Measurements from ENCODE around the gene CYB5A.
"Not testable (repeated sequence)": the region's sequence is repeated elsewhere in the genome, so short reads cannot be mapped to it uniquely, and the experiment has no call there.

Gene CYB5A

GRCh38 chr18:74292982-74293381, 1.2 kb upstream of the CYB5A start:
- DNase-seq = not testable (repeated sequence)

- DNase-seq = no peak
Measured at GRCh38 chr18:74292541-74292858, 737 bp upstream of the CYB5A start.

DNA sequence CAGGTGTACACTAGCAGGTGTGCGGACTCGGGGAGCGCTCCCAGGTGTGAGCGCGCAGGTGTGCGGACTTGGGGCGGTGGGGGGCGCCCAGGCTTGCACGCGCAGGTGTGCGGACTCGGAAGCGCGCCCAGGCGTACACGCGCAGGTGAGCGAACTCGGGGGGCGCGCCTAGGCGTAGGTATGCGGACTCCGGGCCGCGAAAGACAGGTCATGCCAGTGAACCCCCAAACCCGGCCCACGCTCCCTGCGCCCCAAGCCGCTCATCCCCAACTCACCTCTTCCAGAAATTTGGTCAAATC, 342 bp downstream of the CYB5A start:
- no peak for DNase-seq

GRCh38 chr18:74290794-74291471, 830 bp downstream of the CYB5A start:
- no peak for DNase-seq

DNA sequence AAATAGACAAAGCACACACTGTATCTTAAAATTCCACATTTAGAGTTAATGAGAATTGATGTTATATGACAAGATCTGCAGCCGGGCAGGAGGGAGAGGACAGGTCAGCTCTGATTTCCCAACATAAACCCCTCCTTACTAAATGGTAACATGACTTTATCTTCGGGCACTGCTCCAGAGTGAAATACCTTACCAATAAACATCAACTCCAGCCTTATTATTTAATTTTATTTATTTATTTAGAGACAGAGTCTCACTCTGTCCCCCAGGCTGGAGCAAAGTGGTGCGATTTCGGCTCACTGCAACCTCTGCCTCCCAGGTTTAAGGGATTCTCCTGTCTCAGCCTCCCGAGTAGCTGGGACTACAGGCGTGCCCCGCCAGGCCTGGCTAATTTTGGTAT, 1.7 kb downstream of the CYB5A start:
- DNase-seq = no peak

- no peak for DNase-seq
Measured at GRCh38 chr18:74289137-74289536, 2.6 kb downstream of the CYB5A start.

DNA sequence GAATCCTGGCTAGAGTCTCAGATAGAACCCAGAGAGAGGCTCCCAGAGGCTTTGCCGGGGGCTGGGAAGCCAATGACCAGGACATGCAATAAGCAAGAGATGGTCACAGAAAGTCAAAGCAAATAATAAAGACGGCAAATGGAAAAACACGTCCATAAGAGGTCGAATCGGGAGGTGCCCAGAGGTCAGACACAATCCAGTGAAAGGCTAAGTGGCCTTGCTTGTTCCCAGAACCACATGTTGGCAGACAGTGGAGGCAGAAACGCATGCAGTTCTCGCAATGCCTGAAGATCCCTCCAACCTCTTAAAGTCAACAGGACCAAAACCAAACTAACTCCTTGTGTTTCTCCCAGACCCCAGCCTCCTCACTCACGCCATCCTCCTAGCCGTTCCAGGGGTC, 3.0 kb downstream of the CYB5A start:
- no peak for DNase-seq

- DNase-seq = no peak
Measured at GRCh38 chr18:74288041-74288440, 3.7 kb downstream of the CYB5A start.

- no peak for DNase-seq
Measured at GRCh38 chr18:74286856-74287255, 4.9 kb downstream of the CYB5A start.

DNA sequence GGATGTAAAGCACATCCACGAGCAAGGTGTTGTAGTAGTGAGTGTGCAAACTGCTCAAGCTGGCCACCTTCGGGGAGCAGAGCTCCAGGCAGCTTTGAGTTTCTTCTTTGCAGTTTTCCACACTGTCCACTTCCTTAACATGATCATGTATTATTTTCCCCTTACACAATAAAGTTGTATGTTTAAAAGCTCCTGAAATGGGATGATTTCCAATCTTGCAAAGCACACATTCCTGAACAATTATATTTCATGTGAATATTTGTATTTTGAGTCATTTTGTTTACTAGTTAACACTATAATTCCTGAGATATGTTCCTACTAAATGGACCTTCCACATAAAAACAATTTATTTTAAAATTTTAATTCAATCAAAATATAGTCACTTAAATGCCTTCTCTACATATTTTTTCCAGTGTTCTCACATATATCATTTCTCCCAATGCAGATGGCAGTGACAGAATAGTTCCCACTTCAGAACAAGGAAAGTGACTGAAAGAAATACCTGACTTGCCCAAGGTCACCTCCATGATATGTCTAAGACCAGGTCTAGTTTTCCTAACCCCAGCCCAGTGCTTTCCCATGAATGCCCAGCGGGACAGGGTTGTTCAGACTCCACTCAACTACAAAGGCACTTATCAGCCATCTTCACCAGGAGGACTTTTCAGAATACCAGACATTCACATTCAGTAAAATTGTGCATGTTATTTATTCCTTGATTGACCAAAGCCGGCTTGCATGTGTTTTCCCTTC, 5.5 kb downstream of the CYB5A start:
- no peak for DNase-seq

DNA sequence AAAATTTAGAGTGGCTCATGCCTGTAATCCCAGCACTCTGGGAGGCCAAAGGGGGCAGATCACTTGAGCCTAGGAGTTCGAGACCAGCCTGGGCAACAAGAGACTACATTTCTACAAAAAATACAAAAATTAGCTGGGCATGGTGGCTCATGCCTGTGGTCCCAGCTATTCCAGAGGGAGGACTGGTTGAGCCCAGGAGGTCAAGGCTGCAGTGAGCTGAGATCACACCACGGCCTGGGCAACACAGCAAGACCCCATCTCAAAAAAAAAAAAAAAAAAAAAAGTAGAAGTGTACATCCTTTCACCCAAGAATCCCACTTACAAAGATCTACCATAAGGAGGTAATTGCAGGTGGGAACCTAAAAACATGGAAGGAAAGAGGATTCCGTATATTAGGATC, 6.2 kb downstream of the CYB5A start:
- DNase-seq = not testable (repeated sequence)

DNA sequence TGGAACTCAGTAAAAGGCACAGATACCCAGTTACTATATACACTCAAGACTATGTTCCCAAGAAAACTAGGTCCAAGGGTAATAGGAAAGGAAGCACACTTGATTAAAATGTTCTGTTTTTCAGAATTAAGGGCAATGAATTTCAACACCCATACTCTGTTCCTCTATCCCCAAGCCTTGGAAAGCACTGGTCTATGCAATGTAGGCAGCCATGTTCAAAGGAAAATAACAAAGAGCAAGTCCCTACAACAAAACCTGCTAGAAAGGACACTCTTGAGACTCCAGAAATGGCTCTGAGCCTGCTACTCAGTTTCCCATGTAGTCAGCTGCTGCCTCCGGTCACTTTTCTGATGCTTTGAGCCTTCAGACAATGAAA, 6.8 kb downstream of the CYB5A start:
- no peak for DNase-seq

DNA sequence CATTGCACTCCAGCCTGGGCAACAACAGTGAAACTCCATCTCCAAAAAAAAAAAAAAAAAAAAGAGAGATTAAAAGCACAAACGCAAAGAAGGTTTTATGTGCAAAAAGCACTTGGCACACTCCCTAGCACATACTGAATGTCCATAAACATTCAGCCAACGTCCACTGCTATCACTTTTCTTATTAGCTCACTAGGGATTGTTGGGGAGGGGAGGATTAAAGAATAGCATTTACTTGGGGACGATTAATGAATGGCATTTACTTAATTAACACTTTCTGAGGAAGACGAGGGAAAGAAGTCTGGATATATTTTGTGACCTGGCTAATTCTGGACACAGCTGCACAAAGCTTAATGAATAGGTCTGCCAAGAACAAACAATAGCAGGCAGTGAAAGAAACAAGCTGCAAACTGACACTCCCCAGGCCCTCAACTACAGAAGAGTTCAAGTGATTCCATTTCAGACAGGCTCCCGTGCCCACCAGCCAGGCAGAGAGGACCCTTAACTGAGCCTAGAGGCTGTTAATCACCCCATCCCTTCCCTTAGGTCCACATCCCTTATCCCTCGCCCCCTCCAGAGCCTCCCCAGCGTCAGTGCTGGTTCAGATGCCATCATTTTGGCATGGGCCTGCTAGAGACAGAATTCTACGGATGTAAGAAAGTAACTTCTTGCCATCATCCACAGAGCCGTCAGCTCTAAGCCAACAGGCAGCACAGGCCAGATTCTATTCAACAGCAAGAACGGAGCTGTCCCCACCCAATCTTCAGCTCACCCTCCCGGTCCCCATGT, 7.4 kb downstream of the CYB5A start:
- DNase-seq = peak; percentile 49

DNA sequence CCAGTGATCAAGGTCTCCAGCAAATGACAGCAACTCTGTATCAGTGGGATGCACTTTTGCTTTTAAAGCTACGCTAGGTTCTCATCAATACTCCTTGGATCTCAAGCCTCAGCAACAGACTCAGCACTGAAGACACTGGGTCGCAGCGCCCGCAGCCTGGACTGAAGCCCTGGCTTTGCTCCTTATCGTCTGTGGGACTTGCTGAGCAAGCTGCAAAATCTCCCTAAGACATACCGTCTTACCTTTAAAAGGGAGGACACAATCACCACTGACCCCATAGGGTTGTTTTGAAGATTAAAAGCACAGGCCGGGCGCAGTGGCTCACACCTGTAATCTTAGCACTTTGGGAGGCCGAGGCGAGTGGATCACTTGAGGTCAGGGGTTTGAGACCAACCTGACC, 8.1 kb downstream of the CYB5A start:
- no peak for DNase-seq

DNA sequence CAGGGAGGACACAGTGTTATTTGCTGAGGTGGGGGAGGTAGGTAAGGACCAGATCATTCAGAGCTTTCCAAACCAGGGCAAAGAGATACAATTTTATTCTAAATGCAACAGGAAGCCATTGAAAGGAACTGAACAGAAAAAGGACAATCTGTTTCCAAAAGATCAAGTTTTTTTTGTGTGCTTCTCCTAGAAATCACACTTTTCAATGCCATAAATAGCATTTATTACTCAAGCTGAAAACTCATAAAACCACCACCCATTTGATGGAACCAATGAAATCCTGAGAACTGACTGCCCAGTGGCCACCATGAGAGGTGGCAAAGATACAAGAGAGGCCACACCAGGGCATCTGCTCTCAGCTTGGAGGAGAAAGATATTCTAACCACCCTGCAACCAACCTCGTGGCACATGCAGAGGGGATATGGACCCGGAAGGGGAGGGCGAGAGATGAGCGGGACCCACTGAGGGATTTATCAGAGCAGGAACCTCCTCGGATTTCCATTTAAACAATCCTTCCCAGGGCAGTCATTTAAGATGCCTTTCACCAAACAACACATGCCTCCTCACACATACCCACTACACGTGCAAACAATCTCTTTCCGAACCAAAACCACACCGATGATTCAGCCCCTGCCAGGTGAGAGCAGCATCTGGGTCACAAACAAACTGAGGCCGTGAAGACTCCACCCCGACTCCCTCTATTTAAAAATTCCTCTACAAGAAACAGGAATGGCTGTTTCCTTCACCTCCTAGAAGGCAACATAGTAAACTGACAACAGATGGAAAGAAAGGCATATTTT, 8.8 kb downstream of the CYB5A start:
- DNase-seq = no peak

DNA sequence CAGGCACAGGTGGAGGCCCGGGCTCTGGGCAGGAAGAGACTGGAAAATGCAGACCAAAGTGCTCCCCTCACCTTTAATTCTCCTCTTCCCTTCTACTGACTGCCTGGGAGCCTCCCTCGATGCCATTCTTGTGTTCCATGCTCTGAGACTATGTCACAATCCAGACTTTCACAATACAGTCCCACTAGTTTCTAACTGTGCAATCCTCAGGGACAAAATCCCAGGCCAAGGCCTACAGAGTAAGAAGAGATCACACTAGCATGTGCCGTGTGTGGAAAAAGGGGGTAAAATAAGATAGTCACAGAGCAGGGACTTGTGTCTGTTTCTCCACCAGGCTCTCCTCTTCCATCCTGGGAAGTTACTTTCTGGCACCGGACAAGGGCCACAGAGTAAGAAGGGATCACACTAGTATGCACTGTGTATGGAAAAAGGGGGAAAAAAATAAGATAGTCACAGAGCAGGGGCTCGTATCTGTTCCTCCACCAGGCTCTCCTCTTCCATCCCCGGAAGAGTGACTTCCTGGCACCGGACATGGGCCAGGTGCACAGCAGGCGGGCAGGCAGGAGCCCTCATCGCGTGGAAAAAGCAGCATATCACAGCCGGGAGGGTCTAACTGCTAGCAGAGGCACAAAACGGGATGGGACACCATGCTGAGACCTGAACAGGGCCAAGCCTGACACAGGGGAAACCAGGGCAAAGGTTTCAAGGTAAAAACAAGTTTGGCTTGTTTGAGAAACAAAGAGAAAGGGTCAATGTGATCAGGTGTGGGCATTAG, 9.6 kb downstream of the CYB5A start:
- no peak for DNase-seq

- no peak for DNase-seq
Measured at GRCh38 chr18:74281011-74281979, 10.5 kb downstream of the CYB5A start.

GRCh38 chr18:74278983-74279382, 12.8 kb downstream of the CYB5A start:
- DNase-seq = no peak

GRCh38 chr18:74278058-74278457, 13.7 kb downstream of the CYB5A start:
- DNase-seq = no peak

DNA sequence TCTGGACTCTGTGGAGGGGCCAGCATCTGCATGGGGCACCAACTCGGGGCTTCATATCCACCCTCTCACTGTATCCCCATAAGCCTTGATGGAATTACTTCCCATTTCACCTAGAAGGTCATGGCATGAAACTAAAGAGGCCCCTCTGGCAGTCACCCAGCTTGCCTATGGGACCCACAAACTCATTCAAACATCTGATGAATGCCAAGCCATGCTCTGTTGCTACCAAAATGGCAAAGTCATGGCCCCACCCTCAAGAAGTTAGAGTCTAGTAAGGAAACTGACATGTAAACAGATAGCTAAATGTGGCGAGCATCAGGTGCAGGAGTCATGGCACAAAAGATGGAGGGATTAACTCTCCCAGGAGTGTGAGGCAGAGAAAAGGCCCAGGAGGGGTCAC, 14.5 kb downstream of the CYB5A start:
- no peak for DNase-seq

DNA sequence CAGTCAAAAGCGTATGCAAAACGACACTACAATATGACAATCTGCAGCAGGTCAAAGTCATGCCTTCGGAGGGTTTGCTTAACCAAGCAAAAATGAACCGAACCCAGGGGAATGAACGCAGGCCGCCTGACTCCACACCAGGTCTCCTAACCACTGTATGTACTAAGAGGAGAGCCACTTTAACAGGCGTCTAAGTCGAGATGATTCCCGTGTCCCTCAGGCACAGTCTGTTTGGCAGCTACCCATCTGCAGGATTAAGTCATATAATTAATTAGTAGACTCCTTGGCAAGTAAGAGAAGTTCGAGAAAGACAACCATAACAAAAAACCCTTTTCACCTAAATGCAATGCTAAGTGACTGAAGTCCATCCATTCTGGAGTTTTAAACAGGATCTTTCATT, 15.2 kb downstream of the CYB5A start:
- no peak for DNase-seq
